Measurements from ENCODE around the gene DST. TPM values are rescaled to one million over a fixed set of nuclear protein-coding genes. Genes with fewer than 3 reads are reported as not detected.

Gene DST
- total RNA-seq, 4 donors from 2014 or later: 410 to 588 (median 521) TPM

- Histone ChIP-seq H3K36me3 (peaks cover 29 to 100% (median 57%) of the 10 kb centered on the region in 4 donors), H3K27me3 (no peaks in the 10 kb centered on the region), H3K9me3 (no peaks in the 10 kb centered on the region), H3K4me3 (no peak overlapping the region), H3K27ac (replicated peaks in 1 of 4) (no peak overlapping the region), H3K4me1 (peaks cover 0 to 11% (median 9%) of the 10 kb centered on the region in 4 donors)
- DNase-seq (ENCODE audit: extremely low spot score): no peak
- intact Hi-C loops (cut with DNase I): no loop called here
- no peak for TF ChIP-seq POLR2A (IDR thresholded peaks at IDR 0.05; ENCODE audit: low read depth)
- no peak for TF ChIP-seq CTCF (IDR thresholded peaks at IDR 0.05)
- no peak for TF ChIP-seq EP300 (IDR thresholded peaks at IDR 0.05)
- no peak for TF ChIP-seq POLR2AphosphoS5 (IDR thresholded peaks at IDR 0.05)
- 93% methylated on average over 1 of the region's 1 CpG for WGBS
Measured at GRCh38 chr6:56624728-56625069, 18.0 kb downstream of the DST start.

GRCh38 chr6:56624046-56624727 is 18.5 kb downstream of the DST start:
- 88% methylated on average over 5 of the region's 5 CpGs for WGBS
- H3K27ac ChIP-seq (replicated peaks in 1 of 4): no peak overlapping the region
- H3K36me3 ChIP-seq: peaks cover 29 to 100% (median 61%) of the 10 kb centered on the region in 4 donors
- intact Hi-C loops (cut with DNase I): no loop called here
- H3K4me1 ChIP-seq: peaks cover 0 to 11% (median 9%) of the 10 kb centered on the region in 4 donors
- no peak for DNase-seq (ENCODE audit: extremely low spot score)
- no peaks in the 10 kb centered on the region for H3K27me3 ChIP-seq
- no peak overlapping the region for H3K4me3 ChIP-seq
- no peaks in the 10 kb centered on the region for H3K9me3 ChIP-seq
- TF ChIP-seq CTCF (IDR thresholded peaks at IDR 0.05): no peak

GRCh38 chr6:56620229-56620868 is 22.3 kb downstream of the DST start:
- peaks cover 29 to 100% (median 67%) of the 10 kb centered on the region in 4 donors for H3K36me3 ChIP-seq
- 94% methylated on average over 12 of the region's 12 CpGs for WGBS

GRCh38 chr6:56618050-56618449 is 24.6 kb downstream of the DST start:
- TF ChIP-seq EP300 (IDR thresholded peaks at IDR 0.05) (no peak), POLR2AphosphoS5 (IDR thresholded peaks at IDR 0.05) (no peak)
- H3K9me3 ChIP-seq: no peaks in the 10 kb centered on the region
- peaks cover 14 to 88% (median 57%) of the 10 kb centered on the region in 4 donors for H3K36me3 ChIP-seq
- no peaks in the 10 kb centered on the region for H3K4me1 ChIP-seq
- no peaks in the 10 kb centered on the region for H3K27me3 ChIP-seq
- WGBS: 83% methylated on average over 3 of the region's 3 CpGs
- H3K4me3 ChIP-seq: no peak overlapping the region
- no peak overlapping the region for H3K27ac ChIP-seq (replicated peaks in 1 of 4)
- DNase-seq (ENCODE audit: extremely low spot score): no peak
- intact Hi-C loops (cut with DNase I): no loop called here

More at GRCh38 chr6:56620229-56620868, 22.3 kb downstream of the DST start:
- DNase-seq (ENCODE audit: extremely low spot score): no peak
- TF ChIP-seq EP300 (IDR thresholded peaks at IDR 0.05) (no peak), POLR2A (IDR thresholded peaks at IDR 0.05; ENCODE audit: low read depth) (no peak)
- H3K27ac ChIP-seq (replicated peaks in 1 of 4): no peak overlapping the region
- H3K9me3 ChIP-seq: no peaks in the 10 kb centered on the region
- H3K4me3 ChIP-seq: no peak overlapping the region
- H3K27me3 ChIP-seq: no peaks in the 10 kb centered on the region
- intact Hi-C loops (cut with DNase I): no loop called here
- H3K4me1 ChIP-seq: no peaks in the 10 kb centered on the region

GRCh38 chr6:56616967-56617366 is 25.7 kb downstream of the DST start:
- peaks cover 14 to 77% (median 54%) of the 10 kb centered on the region in 4 donors for H3K36me3 ChIP-seq
- intact Hi-C loops (cut with DNase I): no loop called here
- H3K27ac ChIP-seq (replicated peaks in 1 of 4): no peak overlapping the region
- H3K27me3 ChIP-seq: no peaks in the 10 kb centered on the region
- WGBS: 99% methylated on average over 5 of the region's 5 CpGs
- no peak for DNase-seq (ENCODE audit: extremely low spot score)
- no peak overlapping the region for H3K4me3 ChIP-seq
- H3K9me3 ChIP-seq: no peaks in the 10 kb centered on the region
- no peak for TF ChIP-seq POLR2A (IDR thresholded peaks at IDR 0.05; ENCODE audit: low read depth)
- TF ChIP-seq EP300 (IDR thresholded peaks at IDR 0.05): no peak
- TF ChIP-seq POLR2AphosphoS5 (IDR thresholded peaks at IDR 0.05): no peak
- TF ChIP-seq CTCF (IDR thresholded peaks at IDR 0.05): no peak
- H3K4me1 ChIP-seq: no peaks in the 10 kb centered on the region

Measured in esophagus muscularis mucosa (tissue), 4 donors.